ENCODE results near the gene TWIST2.

- no peak for TF ChIP-seq POLR2A (IDR thresholded peaks at IDR 0.05)
- no peak for TF ChIP-seq CTCF (IDR thresholded peaks at IDR 0.05)
These were observed 16.5 kb downstream of the TWIST2 start for GRCh38 chr2:238864207-238865014.
